SIG-M5 treated with dmso at 0.1 percent for 504 hours (cell line): ENCODE results near the gene MAML1.
"Not testable (repeated sequence)": the region's sequence is repeated elsewhere in the genome, so short reads cannot be mapped to it uniquely, and the experiment has no call there.

ENCODE experiments used
- DNase-seq: peaks from one replicate; lab custom pipeline; 2025; ENCODE audit not compliant: unreplicated experiment; lab: John Stamatoyannopoulos, UW

MAML1 gene

GRCh38 chr5:179766726-179767455, 34.3 kb downstream of the MAML1 start:
- DNase-seq, result no peak

GRCh38 chr5:179767496-179768100, 35.0 kb downstream of the MAML1 start:
- peak; percentile 18 for DNase-seq

- DNase-seq, result no peak
Measured at GRCh38 chr5:179768326-179769085, 35.9 kb downstream of the MAML1 start.

DNA sequence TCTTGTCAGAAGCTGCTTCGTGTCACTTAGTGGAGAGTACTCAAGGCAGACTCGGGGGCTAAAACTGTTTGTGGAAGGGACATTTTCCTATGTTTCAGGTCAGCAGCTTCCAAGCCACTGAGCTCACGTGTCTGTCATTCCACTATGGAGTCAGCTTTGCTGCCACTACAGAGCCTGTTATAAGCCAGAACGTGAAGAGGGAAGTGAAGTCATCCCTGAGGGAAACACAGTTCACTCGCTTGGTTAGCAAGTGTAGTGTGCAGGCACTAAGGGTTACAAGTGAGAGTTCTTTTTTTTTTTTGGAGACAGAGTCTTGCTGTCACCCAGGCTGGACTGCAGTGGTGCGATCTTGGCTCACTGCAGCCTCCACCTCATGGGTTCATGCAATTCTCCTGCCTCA, 36.6 kb downstream of the MAML1 start:
- DNase-seq, result peak; percentile 34

GRCh38 chr5:179769796-179770195, 37.2 kb downstream of the MAML1 start:
- DNase-seq, result peak; percentile 83

DNA sequence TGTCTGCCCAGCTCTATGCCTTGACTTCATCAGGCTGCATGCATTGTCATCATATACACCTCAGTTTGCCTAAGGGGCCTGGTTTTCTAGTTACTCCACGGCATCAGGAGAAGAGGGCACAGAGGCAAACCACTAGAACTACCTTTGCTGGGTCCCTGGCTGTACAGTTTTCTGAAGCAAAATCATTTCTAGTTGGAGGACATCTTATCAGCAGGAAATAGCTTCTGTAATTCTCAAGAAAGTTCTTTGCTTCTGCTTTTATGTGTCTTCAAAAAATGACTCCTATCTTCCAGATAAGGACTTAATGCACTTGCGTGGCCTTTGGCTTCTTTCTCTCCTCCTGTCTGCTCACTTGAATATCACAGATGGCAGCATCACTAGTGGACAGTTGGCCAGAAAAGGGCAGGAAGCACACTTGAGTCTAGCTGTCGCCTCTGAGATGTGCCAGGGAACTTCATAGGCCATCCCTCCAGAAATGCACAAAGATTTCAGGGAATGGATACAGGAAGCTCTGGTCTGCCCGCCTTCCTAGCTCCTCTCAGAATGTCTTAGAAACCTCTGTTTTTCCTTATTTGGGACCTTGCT, 38.8 kb downstream of the MAML1 start:
- no peak for DNase-seq

GRCh38 chr5:179772351-179772750, 39.7 kb downstream of the MAML1 start:
- peak; percentile 56 for DNase-seq

DNA sequence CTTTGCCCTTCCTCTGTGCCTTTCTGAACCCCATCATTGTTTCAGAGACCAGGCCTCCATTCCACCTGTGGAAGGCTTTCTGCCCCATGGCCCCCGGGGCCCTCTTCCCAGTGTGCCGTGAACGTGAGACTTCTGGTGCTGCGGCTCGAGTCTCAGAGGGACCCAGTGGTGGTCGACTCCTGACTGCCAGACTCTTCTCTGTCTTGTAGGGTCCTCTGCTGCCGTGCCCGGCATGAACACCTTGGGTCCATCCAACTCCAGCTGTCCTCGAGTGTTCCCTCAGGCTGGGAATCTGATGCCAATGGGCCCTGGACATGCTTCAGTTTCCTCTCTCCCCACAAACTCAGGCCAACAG, 41.0 kb downstream of the MAML1 start:
- DNase-seq, result no peak

GRCh38 chr5:179774442-179774841, 41.8 kb downstream of the MAML1 start:
- DNase-seq, result no peak

DNA sequence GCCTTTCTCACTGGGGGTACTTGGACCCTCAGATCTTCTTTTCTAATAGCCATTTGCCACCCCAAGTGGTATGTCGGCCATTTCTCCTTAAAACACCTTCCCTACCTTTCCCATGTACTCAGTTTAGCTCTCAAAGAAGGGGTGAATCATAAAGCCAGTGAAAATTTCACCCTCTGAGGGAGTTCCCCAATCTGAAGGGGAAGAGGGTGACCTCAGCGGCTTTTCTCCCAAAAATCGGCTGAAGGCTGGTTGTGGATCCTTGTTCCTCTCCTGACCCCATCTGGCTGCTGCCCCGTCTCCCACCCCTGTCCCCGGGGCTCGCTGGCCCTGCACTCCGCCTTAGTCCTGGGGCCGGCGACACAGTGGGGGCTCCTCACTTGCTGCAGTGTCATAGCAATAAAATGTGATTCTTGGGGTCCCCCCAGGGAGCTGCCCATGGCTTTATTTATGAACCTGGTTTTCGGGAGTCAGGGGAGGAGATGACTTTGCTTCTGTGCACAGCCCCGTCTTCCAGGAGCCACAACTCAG, 43.9 kb downstream of the MAML1 start:
- no peak for DNase-seq

GRCh38 chr5:179777456-179777855, 44.8 kb downstream of the MAML1 start:
- no peak for DNase-seq

DNA sequence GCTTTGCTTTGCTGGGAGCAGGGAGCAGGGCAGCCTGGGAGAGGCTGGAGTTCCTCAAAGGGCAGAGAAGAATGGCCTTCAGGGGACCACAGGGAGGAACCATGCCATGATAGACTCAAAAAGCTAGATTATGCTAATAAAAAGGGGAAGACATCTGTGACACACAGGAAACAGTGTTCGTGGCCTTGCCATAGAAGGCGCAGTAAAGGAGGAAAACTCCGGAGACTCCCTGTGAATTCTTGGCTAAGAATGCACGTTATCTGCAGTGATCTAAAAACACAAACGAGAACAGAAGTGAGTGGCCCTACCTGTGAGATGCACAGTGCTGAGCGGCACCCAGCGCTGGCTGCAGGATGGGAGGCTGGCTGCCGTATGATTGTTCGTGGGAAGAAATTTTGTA, 45.3 kb downstream of the MAML1 start:
- no peak for DNase-seq

GRCh38 chr5:179778591-179778990, 46.0 kb downstream of the MAML1 start:
- DNase-seq, result no peak

- DNase-seq, result no peak
Measured at GRCh38 chr5:179779826-179780225, 47.2 kb downstream of the MAML1 start.

DNA sequence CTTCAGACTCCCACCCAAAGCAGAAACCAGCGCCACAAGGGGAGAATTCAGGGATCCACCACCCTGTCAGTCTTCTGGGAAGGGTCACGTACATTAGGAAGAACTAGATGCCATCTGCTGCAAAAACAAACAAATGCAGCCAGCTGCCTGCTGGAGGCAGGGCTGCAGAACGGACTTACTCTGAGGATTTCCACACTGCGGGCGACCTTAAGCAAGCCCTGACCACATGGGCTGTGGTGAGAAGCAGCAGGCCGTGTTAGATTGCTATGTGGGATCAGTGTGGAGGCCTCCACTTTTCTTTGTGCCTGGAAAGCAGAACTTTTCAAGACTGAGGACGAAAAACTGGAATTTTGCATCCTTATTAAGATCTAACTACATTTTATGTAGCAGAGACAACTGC, 47.7 kb downstream of the MAML1 start:
- DNase-seq, result peak; percentile 61

- DNase-seq, result no peak
Measured at GRCh38 chr5:179781846-179782245, 49.2 kb downstream of the MAML1 start.

- no peak for DNase-seq
Measured at GRCh38 chr5:179783128-179783527, 50.5 kb downstream of the MAML1 start.

DNA sequence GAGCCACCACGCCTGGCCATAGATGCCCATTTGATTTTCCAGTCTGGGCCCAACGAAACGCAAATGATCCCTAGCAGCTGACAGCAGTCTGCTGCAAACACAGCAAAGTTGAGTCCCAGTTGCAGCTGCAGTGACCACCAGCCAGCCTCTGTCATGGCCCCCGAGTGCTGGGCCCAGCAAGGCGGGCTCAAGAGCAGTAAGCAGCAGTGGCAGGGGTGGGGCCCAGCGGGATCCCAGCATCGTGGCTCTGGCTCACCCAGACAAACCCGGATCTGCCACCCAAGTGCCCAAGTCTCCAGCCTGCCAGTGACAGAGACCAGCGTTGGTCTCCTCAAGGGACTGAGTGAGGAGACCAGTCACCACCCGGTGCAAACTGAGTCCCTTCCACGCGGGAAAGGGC, 54.2 kb downstream of the MAML1 start:
- DNase-seq, result no peak

- DNase-seq, result no peak
Measured at GRCh38 chr5:179788193-179788854, 55.7 kb downstream of the MAML1 start.

- DNase-seq, result not testable (repeated sequence)
Measured at GRCh38 chr5:179789278-179789677, 56.7 kb downstream of the MAML1 start.
